ENCODE results near the gene IQGAP2. TPM values are rescaled to one million over a fixed set of nuclear protein-coding genes. Genes with fewer than 3 reads are reported as not detected.

The IQGAP2 gene
- polyA plus RNA-seq, 3 donors = 57.9 to 69.7 (median 68.2) TPM

Other genes starting within 250 kb of the IQGAP2 start
- gene F2RL2, start 220.1 kb downstream of the IQGAP2 start, polyA plus RNA-seq (ENCODE audit: insufficient read length in 3 of 3) = 1 to 10 TPM in 1 of 3 donors, under 1 TPM in 2; 0.65 to 1.2 (median 0.89) TPM